ENCODE measurements around the gene GALNT13. TPM values are rescaled to one million over a fixed set of nuclear protein-coding genes. Genes with fewer than 3 reads are reported as not detected.

GALNT13 gene
- total RNA-seq, 1 donor from 2014 or later, result 2.0 TPM

DNA sequence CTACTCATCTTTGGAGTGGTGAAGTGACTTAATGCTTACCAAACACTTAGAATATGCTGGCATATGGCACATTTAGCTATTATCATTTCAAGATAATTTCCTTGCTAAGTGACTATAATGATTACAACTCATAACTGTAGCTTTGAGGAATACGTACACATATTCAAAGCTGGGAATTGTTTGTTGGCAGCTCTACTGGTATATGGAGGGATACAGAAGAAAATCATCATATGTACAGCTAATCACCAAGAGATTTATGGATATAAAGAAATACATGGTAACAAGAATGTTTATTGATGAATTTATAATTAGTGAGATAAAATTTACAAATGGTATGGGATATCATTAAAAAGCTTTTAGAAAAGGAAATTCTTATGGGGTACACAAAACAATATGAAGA, 207.2 kb downstream of the GALNT13 start:
- FAIRE-seq, result no peak
- no peak overlapping the region for H3K4me3 ChIP-seq (ENCODE audit: insufficient read depth, low read depth, low read length)
- Mint-ChIP-seq H3K4me3 (ENCODE audit: unreplicated experiment) (no peak overlapping the region), H3K4me1 (ENCODE audit: low read depth, unreplicated experiment) (no peaks in the 10 kb centered on the region), H3K36me3 (ENCODE audit: low read depth, unreplicated experiment) (no peaks in the 10 kb centered on the region), H3K27ac (ENCODE audit: unreplicated experiment) (no peak overlapping the region), H3K27me3 (ENCODE audit: low read depth, unreplicated experiment) (no peaks in the 10 kb centered on the region), H3K9me3 (ENCODE audit: unreplicated experiment) (no peaks in the 10 kb centered on the region)
- no peaks in the 10 kb centered on the region for H3K4me1 ChIP-seq (ENCODE audit: insufficient read depth, low read length)
- no peak overlapping the region for H3K9ac ChIP-seq (ENCODE audit: low read length)
- no peak overlapping the region for H3K4me2 ChIP-seq (ENCODE audit: low read length)
- no peak for TF ChIP-seq EZH2 (IDR thresholded peaks at IDR 0.05; ENCODE audit: insufficient read depth, low read length)
- TF ChIP-seq, protein P1, sequence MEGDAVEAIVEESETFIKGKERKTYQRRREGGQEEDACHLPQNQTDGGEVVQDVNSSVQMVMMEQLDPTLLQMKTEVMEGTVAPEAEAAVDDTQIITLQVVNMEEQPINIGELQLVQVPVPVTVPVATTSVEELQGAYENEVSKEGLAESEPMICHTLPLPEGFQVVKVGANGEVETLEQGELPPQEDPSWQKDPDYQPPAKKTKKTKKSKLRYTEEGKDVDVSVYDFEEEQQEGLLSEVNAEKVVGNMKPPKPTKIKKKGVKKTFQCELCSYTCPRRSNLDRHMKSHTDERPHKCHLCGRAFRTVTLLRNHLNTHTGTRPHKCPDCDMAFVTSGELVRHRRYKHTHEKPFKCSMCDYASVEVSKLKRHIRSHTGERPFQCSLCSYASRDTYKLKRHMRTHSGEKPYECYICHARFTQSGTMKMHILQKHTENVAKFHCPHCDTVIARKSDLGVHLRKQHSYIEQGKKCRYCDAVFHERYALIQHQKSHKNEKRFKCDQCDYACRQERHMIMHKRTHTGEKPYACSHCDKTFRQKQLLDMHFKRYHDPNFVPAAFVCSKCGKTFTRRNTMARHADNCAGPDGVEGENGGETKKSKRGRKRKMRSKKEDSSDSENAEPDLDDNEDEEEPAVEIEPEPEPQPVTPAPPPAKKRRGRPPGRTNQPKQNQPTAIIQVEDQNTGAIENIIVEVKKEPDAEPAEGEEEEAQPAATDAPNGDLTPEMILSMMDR (IDR thresholded peaks at IDR 0.05; ENCODE audit: insufficient read depth, low read depth, low read length), result no peak
- no peak overlapping the region for H3K27ac ChIP-seq (ENCODE audit: low read depth, low read length)
- no peaks in the 10 kb centered on the region for H3K36me3 ChIP-seq (ENCODE audit: insufficient read depth, low read length)
- no peaks in the 10 kb centered on the region for H4K20me1 ChIP-seq (ENCODE audit: insufficient read depth, low read length)
- no peaks in the 10 kb centered on the region for H3K9me3 ChIP-seq (ENCODE audit: insufficient read depth, low read depth, low read length)
- no peaks in the 10 kb centered on the region for H3K79me2 ChIP-seq (ENCODE audit: insufficient read depth, low read length)
- no peaks in the 10 kb centered on the region for H3K27me3 ChIP-seq (ENCODE audit: insufficient read depth, low read length)
- H2AFZ ChIP-seq (ENCODE audit: low read depth, low read length), result no peak overlapping the region
- no peak for DNase-seq (ENCODE audit: low read depth)

DNA sequence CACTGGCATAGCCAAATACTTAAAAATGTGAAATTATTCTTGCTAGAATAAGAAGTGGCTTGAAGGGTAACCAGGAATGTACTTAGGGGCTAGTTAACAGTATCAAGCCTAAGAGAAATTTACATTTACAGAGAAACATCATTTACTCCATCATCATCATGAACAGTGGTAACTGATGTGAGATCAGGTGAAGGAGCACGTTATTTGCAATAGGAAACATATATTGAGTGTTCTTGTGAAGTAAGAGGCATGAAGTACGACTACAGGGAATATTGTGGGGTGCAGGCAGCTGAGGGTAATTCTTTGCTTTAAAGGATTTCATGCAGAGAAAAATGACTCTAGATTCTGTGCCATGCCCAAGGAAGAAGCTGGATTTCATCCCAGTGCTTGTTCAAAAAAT, 220.8 kb downstream of the GALNT13 start:
- Histone ChIP-seq H3K27ac (ENCODE audit: low read depth, low read length) (no peak overlapping the region), H3K36me3 (ENCODE audit: insufficient read depth, low read length) (no peaks in the 10 kb centered on the region), H3K27me3 (ENCODE audit: insufficient read depth, low read length) (no peaks in the 10 kb centered on the region), H3K9ac (ENCODE audit: low read length) (no peak overlapping the region), H3K9me3 (ENCODE audit: insufficient read depth, low read depth, low read length) (no peaks in the 10 kb centered on the region), H3K79me2 (ENCODE audit: insufficient read depth, low read length) (no peaks in the 10 kb centered on the region), H3K4me3 (ENCODE audit: insufficient read depth, low read depth, low read length) (no peak overlapping the region), H3K4me1 (ENCODE audit: insufficient read depth, low read length) (no peaks in the 10 kb centered on the region), H3K4me2 (ENCODE audit: low read length) (no peak overlapping the region), H2AFZ (ENCODE audit: low read depth, low read length) (no peak overlapping the region), H4K20me1 (ENCODE audit: insufficient read depth, low read length) (no peaks in the 10 kb centered on the region)
- DNase-seq (ENCODE audit: low read depth) (no peak), FAIRE-seq (no peak)
- Mint-ChIP-seq H3K27ac (ENCODE audit: unreplicated experiment) (no peak overlapping the region), H3K27me3 (ENCODE audit: low read depth, unreplicated experiment) (no peaks in the 10 kb centered on the region), H3K36me3 (ENCODE audit: low read depth, unreplicated experiment) (no peaks in the 10 kb centered on the region), H3K4me3 (ENCODE audit: unreplicated experiment) (no peak overlapping the region), H3K9me3 (ENCODE audit: unreplicated experiment) (no peaks in the 10 kb centered on the region), H3K4me1 (ENCODE audit: low read depth, unreplicated experiment) (no peaks in the 10 kb centered on the region)
- TF ChIP-seq, protein P1 (IDR thresholded peaks at IDR 0.05; ENCODE audit: insufficient read depth, low read depth, low read length), result no peak
- TF ChIP-seq EZH2 (IDR thresholded peaks at IDR 0.05; ENCODE audit: insufficient read depth, low read length), result no peak

- H3K4me1 Mint-ChIP-seq (ENCODE audit: low read depth, unreplicated experiment), result no peaks in the 10 kb centered on the region
- no peaks in the 10 kb centered on the region for H3K27me3 ChIP-seq (ENCODE audit: insufficient read depth, low read length)
- H4K20me1 ChIP-seq (ENCODE audit: insufficient read depth, low read length), result no peaks in the 10 kb centered on the region
- no peak overlapping the region for H3K27ac Mint-ChIP-seq (ENCODE audit: unreplicated experiment)
- no peak overlapping the region for H3K4me2 ChIP-seq (ENCODE audit: low read length)
- DNase-seq (ENCODE audit: low read depth) (no peak), FAIRE-seq (no peak)
- H3K27ac ChIP-seq (ENCODE audit: low read depth, low read length), result no peak overlapping the region
- no peaks in the 10 kb centered on the region for H3K79me2 ChIP-seq (ENCODE audit: insufficient read depth, low read length)
- H2AFZ ChIP-seq (ENCODE audit: low read depth, low read length), result no peak overlapping the region
- H3K36me3 Mint-ChIP-seq (ENCODE audit: low read depth, unreplicated experiment), result no peaks in the 10 kb centered on the region
- TF ChIP-seq, protein P1 (IDR thresholded peaks at IDR 0.05; ENCODE audit: insufficient read depth, low read depth, low read length), result no peak
- TF ChIP-seq EZH2 (IDR thresholded peaks at IDR 0.05; ENCODE audit: insufficient read depth, low read length), result no peak
- no peaks in the 10 kb centered on the region for H3K9me3 Mint-ChIP-seq (ENCODE audit: unreplicated experiment)
- no peaks in the 10 kb centered on the region for H3K36me3 ChIP-seq (ENCODE audit: insufficient read depth, low read length)
- no peaks in the 10 kb centered on the region for H3K27me3 Mint-ChIP-seq (ENCODE audit: low read depth, unreplicated experiment)
- no peaks in the 10 kb centered on the region for H3K9me3 ChIP-seq (ENCODE audit: insufficient read depth, low read depth, low read length)
- H3K4me3 Mint-ChIP-seq (ENCODE audit: unreplicated experiment), result no peak overlapping the region
- H3K4me3 ChIP-seq (ENCODE audit: insufficient read depth, low read depth, low read length), result no peak overlapping the region
- H3K4me1 ChIP-seq (ENCODE audit: insufficient read depth, low read length), result no peaks in the 10 kb centered on the region
- no peak overlapping the region for H3K9ac ChIP-seq (ENCODE audit: low read length)
Measured at GRCh38 chr2:154093856-154094255, 222.1 kb downstream of the GALNT13 start.
